ENCODE measurements around the gene MLLT1.

MLLT1 gene

GRCh38 chr19:6161271-6161850 lies 118.4 kb downstream of the MLLT1 start:
- DNase-seq (ENCODE audit: low read depth, low spot score) = no peak
